ENCODE measurements around the gene FBN1. TPM values are rescaled to one million over a fixed set of nuclear protein-coding genes. Genes with fewer than 3 reads are reported as not detected.
A peak's percentile ranks its signal among the peaks of the same experiment; 100 is the strongest.

FBN1 gene
- total and polyA plus RNA-seq, 8 donors, result 83.1 to 144 (median 94.0) TPM

DNA sequence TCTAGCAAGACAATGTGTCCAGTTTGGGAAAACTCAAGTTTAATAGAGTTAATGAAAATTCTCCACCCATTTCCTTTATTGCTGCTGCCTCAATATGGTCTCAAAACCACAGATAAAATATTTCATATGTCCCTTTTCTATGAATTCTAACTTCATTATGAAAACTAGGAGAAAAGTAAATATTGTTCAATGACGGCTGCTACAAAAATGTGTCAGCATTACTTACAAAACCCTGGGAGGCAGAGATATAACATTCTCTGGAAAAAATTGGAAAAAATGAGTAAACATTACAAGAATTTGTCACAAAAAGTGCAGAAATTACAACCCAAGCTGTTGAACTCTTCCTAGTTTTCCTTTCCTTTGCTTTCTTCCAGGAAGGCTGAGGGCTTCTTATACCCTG lies 22.2 kb upstream of the FBN1 start:
- H3K9me3 ChIP-seq, result no peaks in the 10 kb centered on the region
- intact Hi-C loops (cut with DNase I), result no loop called here
- no peak for DNase-seq
- H3K27ac ChIP-seq, result no peak overlapping the region
- no peaks in the 10 kb centered on the region for H3K27me3 ChIP-seq
- no peak for TF ChIP-seq CTCF (IDR thresholded peaks at IDR 0.05)
- H3K4me1 ChIP-seq, result no peaks in the 10 kb centered on the region
- no peaks in the 10 kb centered on the region for H3K36me3 ChIP-seq
- no peak overlapping the region for H3K4me3 ChIP-seq
- ATAC-seq, result no peak

DNA sequence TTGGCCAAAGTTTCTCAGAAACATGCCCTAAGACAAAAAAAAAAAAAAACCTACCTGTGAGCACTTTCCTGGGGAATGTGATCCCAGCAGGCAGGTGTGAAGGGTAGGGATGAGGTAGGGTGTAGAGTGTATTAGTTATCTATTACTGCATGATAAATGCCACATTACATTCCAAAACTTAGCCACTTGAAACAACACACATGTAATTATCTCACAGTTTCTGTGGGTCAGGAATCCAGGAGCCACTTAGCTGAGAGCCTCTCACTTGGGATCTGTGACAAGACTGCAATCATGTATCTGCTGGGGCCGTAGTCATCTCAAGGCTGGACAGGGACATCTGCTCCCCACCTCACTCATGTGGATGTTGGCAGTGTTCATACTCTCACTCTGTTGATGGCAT lies 18.9 kb upstream of the FBN1 start:
- intact Hi-C loops (cut with DNase I), result no loop called here
- no peak for ATAC-seq
- H3K4me1 ChIP-seq, result no peaks in the 10 kb centered on the region
- no peak overlapping the region for H3K4me3 ChIP-seq
- no peaks in the 10 kb centered on the region for H3K27me3 ChIP-seq
- no peaks in the 10 kb centered on the region for H3K36me3 ChIP-seq
- no peak for DNase-seq
- no peak for TF ChIP-seq CTCF (IDR thresholded peaks at IDR 0.05)
- H3K27ac ChIP-seq, result no peak overlapping the region
- H3K9me3 ChIP-seq, result no peaks in the 10 kb centered on the region

GRCh38 chr15:48657950-48658591 lies 12.6 kb upstream of the FBN1 start:
- no peak for ATAC-seq
- peak in 2 of 4 donors; percentile 46 to 67 for DNase-seq
- no peaks in the 10 kb centered on the region for H3K36me3 ChIP-seq
- no peaks in the 10 kb centered on the region for H3K9me3 ChIP-seq
- TF ChIP-seq CTCF (IDR thresholded peaks at IDR 0.05), result no peak
- no peak overlapping the region for H3K4me3 ChIP-seq
- H3K4me1 ChIP-seq, result no peaks in the 10 kb centered on the region
- no peak overlapping the region for H3K27ac ChIP-seq
- H3K27me3 ChIP-seq, result no peaks in the 10 kb centered on the region
- intact Hi-C loops (cut with DNase I), result no loop called here

DNA sequence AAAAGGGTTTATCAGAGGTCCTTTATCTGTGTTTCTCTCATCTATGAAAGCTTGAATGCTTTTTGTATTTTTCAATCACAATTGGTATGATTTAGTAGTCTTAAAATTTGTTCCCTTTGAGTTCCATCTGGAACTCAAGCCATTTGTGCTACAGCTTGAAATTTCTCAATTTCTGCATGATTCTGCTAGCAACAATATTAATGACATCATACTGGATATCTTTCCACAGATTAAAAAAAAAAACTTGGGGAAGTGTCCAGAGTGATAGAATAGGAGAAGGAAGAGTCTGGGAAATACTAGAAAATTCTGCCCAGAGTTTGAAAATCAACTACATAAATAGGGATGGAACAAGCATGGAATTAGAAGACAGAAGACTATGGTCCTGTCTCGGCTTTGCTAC lies 9.3 kb upstream of the FBN1 start:
- no peak for DNase-seq
- no peak for ATAC-seq
- intact Hi-C loops (cut with DNase I), result no loop called here

More for the DNA sequence above, 9.3 kb upstream of the FBN1 start:
- Histone ChIP-seq H3K27ac (no peak overlapping the region), H3K4me1 (no peaks in the 10 kb centered on the region), H3K4me3 (no peak overlapping the region), H3K36me3 (no peaks in the 10 kb centered on the region), H3K27me3 (no peaks in the 10 kb centered on the region), H3K9me3 (no peaks in the 10 kb centered on the region)
- no peak for TF ChIP-seq CTCF (IDR thresholded peaks at IDR 0.05)
